B cell (primary cell): Measurements from ENCODE around the gene PRLR. TPM values are rescaled to one million over a fixed set of nuclear protein-coding genes. Genes with fewer than 3 reads are reported as not detected.

Experiments
- ATAC-seq: fragments of 200-7000 bp; cut with Tn5 transposase; one replicate; pipeline ENCODE4 v1.10.0; 2021; ENCODE audit warnings: low read depth, mild to moderate bottlenecking, moderate number of reproducible peaks, moderate library complexity
- CTCF ChIA-PET: fragments of 350-600 bp; sonication (Branson Sonifier 250); formaldehyde crosslinking; loops from one replicate; lab custom pipeline; 2021; ENCODE audit warnings: antibody characterized with exemption, inconsistent platforms; lab: Charles Lee
- POLR2A ChIA-PET: fragments of 350-600 bp; sonication (Branson Sonifier 250); formaldehyde crosslinking; loops from one replicate; lab custom pipeline; 2021; ENCODE audit warnings: antibody characterized with exemption; lab: Charles Lee
- DNase-seq: peaks from one replicate; pipeline ENCODE4 v3.0.0; 2013
- H2AFZ ChIP-seq: 2 replicates; pipeline ENCODE4 v1.6.1; 2012; ENCODE audit warnings: mild to moderate bottlenecking, low read depth, low read length; ENCODE audit not compliant: insufficient read depth, poor library complexity, severe bottlenecking
- H3K27ac ChIP-seq, 2 donors: 1 replicate in 1 of 2; 2 replicates in 1 of 2; pipeline ENCODE4 v1.5.1; 2012 to 2013; ENCODE audit warnings: low read length in 2 of 2, mild to moderate bottlenecking in 2 of 2, moderate library complexity in 1 of 2
- H3K27me3 ChIP-seq, 4 experiments: fragments of 200-600 bp in 1 of 4; sonication (generic) in 1 of 4; replicated peaks in 1 of 4; 1 replicate in 2 of 4; 2 replicates in 2 of 4; pipeline versions ENCODE4 v1.6.1 to v1.7.0; 2013 to 2016; ENCODE audit warnings: low read length in 3 of 4, mild to moderate bottlenecking in 2 of 4, mixed read lengths in 1 of 4, moderate library complexity in 1 of 4; ENCODE audit not compliant: insufficient read depth in 4 of 4, control insufficient read depth in 3 of 4; ENCODE audit errors: control extremely low read depth in 1 of 4
- H3K36me3 ChIP-seq, 2 experiments: replicated peaks in 1 of 2; 1 replicate in 1 of 2; 2 replicates in 1 of 2; pipeline versions ENCODE4 v1.6.1 to v1.7.1; 2013; ENCODE audit warnings: low read length in 1 of 2; ENCODE audit not compliant: insufficient read depth in 2 of 2, control insufficient read depth in 1 of 2; ENCODE audit errors: control extremely low read depth in 1 of 2, extremely low read depth in 1 of 2
- H3K4me1 ChIP-seq, 2 donors: fragments of 200-600 bp in 1 of 2; sonication (generic) in 1 of 2; 1 replicate in 1 of 2; 2 replicates in 1 of 2; pipeline versions ENCODE4 v1.5.1 to v1.6.1; 2013 to 2017; ENCODE audit warnings: low read length in 2 of 2; ENCODE audit not compliant: control insufficient read depth in 2 of 2, insufficient read depth in 2 of 2
- H3K4me2 ChIP-seq: replicated peaks from 2 replicates; pipeline ENCODE3; 2012; ENCODE audit warnings: mild to moderate bottlenecking, low read depth, low read length; ENCODE audit not compliant: poor library complexity, severe bottlenecking
- H3K4me3 ChIP-seq, 5 experiments: fragments of 200-600 bp in 1 of 5; sonication (generic) in 1 of 5; 1 replicate in 3 of 5; 2 replicates in 2 of 5; pipeline versions ENCODE4 v1.5.1 to v1.7.0; 2011 to 2016; ENCODE audit warnings: low read length in 4 of 5, mild to moderate bottlenecking in 4 of 5, low read depth in 2 of 5, control low read depth in 1 of 5, moderate library complexity in 1 of 5; ENCODE audit not compliant: insufficient read depth in 1 of 5; ENCODE audit errors: control extremely low read depth in 1 of 5, extremely low read depth in 1 of 5
- H3K79me2 ChIP-seq: fragments of 200-600 bp; sonication (generic); one replicate; pipeline ENCODE4 v1.6.0; 2016; ENCODE audit warnings: low read length; ENCODE audit not compliant: control insufficient read depth, insufficient read depth
- H3K9ac ChIP-seq: fragments of 200-600 bp; sonication (generic); 2 replicates; pipeline ENCODE4 v1.6.1; 2017; ENCODE audit warnings: mild to moderate bottlenecking, low read length, moderate library complexity
- H3K9me3 ChIP-seq, 3 donors: one replicate each; pipeline versions ENCODE4 v1.6.1 to v1.7.1; 2013; ENCODE audit warnings: low read length in 2 of 3; ENCODE audit not compliant: control insufficient read depth in 2 of 3, insufficient read depth in 1 of 3; ENCODE audit errors: control extremely low read depth in 1 of 3
- H4K20me1 ChIP-seq: 2 replicates; pipeline ENCODE4 v1.6.0; 2012; ENCODE audit warnings: mild to moderate bottlenecking, low read length; ENCODE audit not compliant: insufficient read depth, control insufficient read depth, poor library complexity, severe bottlenecking
- H3K27ac Mint-ChIP-seq: one replicate; pipeline ENCODE4 v1.8.0; 2021; ENCODE audit warnings: mixed read lengths
- H3K27me3 Mint-ChIP-seq: one replicate; pipeline ENCODE4 v1.8.0; 2021; ENCODE audit warnings: mixed read lengths
- H3K4me1 Mint-ChIP-seq: one replicate; pipeline ENCODE4 v1.8.0; 2021; ENCODE audit warnings: mixed read lengths
- H3K4me3 Mint-ChIP-seq: one replicate; pipeline ENCODE4 v1.8.0; 2021; ENCODE audit warnings: mixed read lengths
- H3K9me3 Mint-ChIP-seq: one replicate; pipeline ENCODE4 v1.8.0; 2022; ENCODE audit warnings: mixed read lengths; ENCODE audit not compliant: insufficient read depth
- EZH2 ChIP-seq: IDR thresholded peaks from 2 replicates; pipeline ENCODE4 v1.6.1; 2012; ENCODE audit warnings: borderline replicate concordance, low read depth, mild to moderate bottlenecking, moderate library complexity, low read length; ENCODE audit not compliant: insufficient read depth, poor library complexity, severe bottlenecking
- WGBS: methylation state at CpG from one replicate; pipeline ENCODE4 v1.1.5; 2013; ENCODE audit warnings: missing lambda C conversion rate; ENCODE audit not compliant: insufficient coverage; 5-methylcytosine and 5-hydroxymethylcytosine counted together
- intact Hi-C: fragments of 100-400 bp; cut with micrococcal nuclease; formaldehyde crosslinking; loops from one replicate; pipeline ENCODE4 v1.10.0; 2022
- polyA plus RNA-seq: library from polyadenylated mRNA; depleted of rRNA; stranded (reverse); fragments of >200 nt; gene quantifications from 2 replicates; pipeline ENCODE4 v1.2.3, GENCODE V29; 2012
- total RNA-seq, 2 donors: library from RNA; stranded (reverse); fragments of 120-200 nt in 1 of 2; gene quantifications; 1 replicate in 1 of 2; 2 replicates in 1 of 2; pipeline versions ENCODE4 v1.2.3 to v1.2.4, GENCODE V29; 2013 to 2022
- TF ChIP-seq, protein P1 (sequence below): fragments of 200-600 bp; IDR thresholded peaks from one replicate; pipeline ENCODE4 v1.8.0; 2022; ENCODE audit warnings: antibody characterized with exemption, mild to moderate bottlenecking

Gene PRLR
- total and polyA plus RNA-seq, 2 donors (not counting 1 experiment from before 2014, with no cell fraction given), result 0.39 TPM; not detected in 1

DNA sequence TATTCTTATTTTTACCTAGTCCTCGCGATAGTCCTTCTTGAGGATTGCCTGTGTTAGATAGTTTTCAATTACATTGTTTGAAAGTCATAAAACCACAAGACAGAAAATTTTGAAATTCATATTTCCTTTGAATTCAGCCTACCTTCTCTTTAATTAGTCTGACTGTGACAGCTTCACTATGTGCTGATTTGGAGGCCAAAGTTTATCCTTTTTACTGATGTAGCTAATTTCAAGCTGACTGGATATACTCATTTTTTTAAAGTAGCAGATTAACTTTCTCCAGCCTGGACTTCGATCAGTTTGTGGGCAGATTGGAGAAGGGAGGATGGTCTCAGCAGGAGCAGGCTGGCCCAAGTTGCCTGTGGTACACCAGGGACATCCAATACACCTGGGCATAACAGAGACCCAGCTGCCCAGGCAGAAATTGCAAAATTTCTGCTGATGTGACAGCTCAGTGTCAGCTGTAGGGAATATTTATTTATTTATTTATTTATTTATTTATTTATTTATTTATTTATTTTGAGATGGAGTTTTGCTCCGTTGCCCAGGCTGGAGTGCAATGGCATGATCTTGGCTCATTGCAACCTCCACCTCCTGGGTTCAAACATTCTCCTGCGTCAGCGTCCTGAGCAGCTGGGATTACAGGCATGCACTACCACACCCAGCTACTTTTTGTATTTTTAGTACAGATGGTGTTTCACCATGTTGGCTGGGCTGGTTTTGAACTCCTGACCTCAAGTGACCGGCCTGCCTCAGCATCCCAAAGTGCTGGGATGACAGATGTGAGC is 206.7 kb downstream of the PRLR start:
- no peak overlapping the region for H3K4me3 Mint-ChIP-seq
- no peaks in the 10 kb centered on the region for H3K4me1 Mint-ChIP-seq
- H3K79me2 ChIP-seq, result no peaks in the 10 kb centered on the region
- no peak overlapping the region for H3K27ac Mint-ChIP-seq
- H3K4me2 ChIP-seq, result no peak overlapping the region
- no peak overlapping the region for H2AFZ ChIP-seq
- H3K9ac ChIP-seq, result no peak overlapping the region
- H3K27ac ChIP-seq, result no peak overlapping the region
- ATAC-seq (no peak), DNase-seq (no peak)
- no peaks in the 10 kb centered on the region for H3K9me3 ChIP-seq
- no peaks in the 10 kb centered on the region for H4K20me1 ChIP-seq
- no peak overlapping the region for H3K4me3 ChIP-seq
- H3K4me1 ChIP-seq, result no peaks in the 10 kb centered on the region
- no peaks in the 10 kb centered on the region for H3K9me3 Mint-ChIP-seq
- 100% methylated on average over 2 of the region's 7 CpGs for WGBS
- POLR2A ChIA-PET, result no interaction called here
- CTCF ChIA-PET, result no interaction called here
- intact Hi-C loops, result no loop called here
- no peaks in the 10 kb centered on the region for H3K27me3 ChIP-seq
- H3K36me3 ChIP-seq, result no peaks in the 10 kb centered on the region
- TF ChIP-seq EZH2, result no peak
- TF ChIP-seq, protein P1, sequence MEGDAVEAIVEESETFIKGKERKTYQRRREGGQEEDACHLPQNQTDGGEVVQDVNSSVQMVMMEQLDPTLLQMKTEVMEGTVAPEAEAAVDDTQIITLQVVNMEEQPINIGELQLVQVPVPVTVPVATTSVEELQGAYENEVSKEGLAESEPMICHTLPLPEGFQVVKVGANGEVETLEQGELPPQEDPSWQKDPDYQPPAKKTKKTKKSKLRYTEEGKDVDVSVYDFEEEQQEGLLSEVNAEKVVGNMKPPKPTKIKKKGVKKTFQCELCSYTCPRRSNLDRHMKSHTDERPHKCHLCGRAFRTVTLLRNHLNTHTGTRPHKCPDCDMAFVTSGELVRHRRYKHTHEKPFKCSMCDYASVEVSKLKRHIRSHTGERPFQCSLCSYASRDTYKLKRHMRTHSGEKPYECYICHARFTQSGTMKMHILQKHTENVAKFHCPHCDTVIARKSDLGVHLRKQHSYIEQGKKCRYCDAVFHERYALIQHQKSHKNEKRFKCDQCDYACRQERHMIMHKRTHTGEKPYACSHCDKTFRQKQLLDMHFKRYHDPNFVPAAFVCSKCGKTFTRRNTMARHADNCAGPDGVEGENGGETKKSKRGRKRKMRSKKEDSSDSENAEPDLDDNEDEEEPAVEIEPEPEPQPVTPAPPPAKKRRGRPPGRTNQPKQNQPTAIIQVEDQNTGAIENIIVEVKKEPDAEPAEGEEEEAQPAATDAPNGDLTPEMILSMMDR, result no peak
- H3K27me3 Mint-ChIP-seq, result peaks cover 7% of the 10 kb centered on the region
